PC-9 (cell line): Measurements from ENCODE around the gene ACER2. TPM values are rescaled to one million over a fixed set of nuclear protein-coding genes. Genes with fewer than 3 reads are reported as not detected.

Source experiments
- BruUV-seq: library from RNA; stranded (reverse); fragments of 400-500 nt; replicated peaks from 2 replicates; lab custom pipeline; 2021; lab: Mats Ljungman, UMichigan
- CTCF ChIA-PET: fragments of 300-600 bp; sonication (Branson Sonifier 250); formaldehyde crosslinking; loops from one replicate; lab custom pipeline; 2022; ENCODE audit warnings: antibody characterized with exemption; lab: Charles Lee
- POLR2A ChIA-PET: fragments of 300-600 bp; sonication (Branson Sonifier 250); formaldehyde crosslinking; loops from one replicate; lab custom pipeline; 2022; ENCODE audit warnings: antibody characterized with exemption; ENCODE audit not compliant: unreplicated experiment; lab: Charles Lee
- DNase-seq, 2 experiments: peaks; one replicate each; pipeline versions ENCODE4 v3.0.0 to v3.0.0-alpha.2; 2015 to 2022; ENCODE audit warnings: mixed read lengths in 1 of 2
- H2AFZ ChIP-seq: fragments of 200-600 bp; sonication (generic); 2 replicates; pipeline ENCODE4 v1.8.1; 2017; ENCODE audit warnings: antibody characterized with exemption
- H3F3A ChIP-seq: fragments of 200-600 bp; sonication (generic); 2 replicates; pipeline ENCODE4 v1.8.1; 2017; ENCODE audit warnings: antibody characterized with exemption, mild to moderate bottlenecking, low read depth; ENCODE audit not compliant: insufficient read depth
- H3K27ac ChIP-seq: fragments of 200-600 bp; sonication (generic); 2 replicates; pipeline ENCODE4 v1.6.1; 2016; ENCODE audit warnings: mixed run types
- H3K27me3 ChIP-seq: fragments of 200-600 bp; sonication (generic); 2 replicates; pipeline ENCODE4 v1.6.1; 2016; ENCODE audit warnings: low read depth, mixed run types; ENCODE audit not compliant: insufficient read depth
- H3K36me3 ChIP-seq: fragments of 200-600 bp; sonication (generic); 2 replicates; pipeline ENCODE4 v1.6.1; 2016; ENCODE audit warnings: low read depth, mixed run types
- H3K4me1 ChIP-seq: fragments of 200-600 bp; sonication (generic); replicated peaks from 2 replicates; pipeline ENCODE4 v1.6.1; 2016; ENCODE audit warnings: mixed run types; ENCODE audit not compliant: insufficient read depth
- H3K4me2 ChIP-seq: fragments of 200-600 bp; sonication (generic); 2 replicates; pipeline ENCODE4 v1.6.1; 2017; ENCODE audit warnings: mixed run types
- H3K4me3 ChIP-seq: fragments of 200-600 bp; sonication (generic); 2 replicates; pipeline ENCODE4 v1.6.1; 2016; ENCODE audit warnings: mixed run types
- H3K79me2 ChIP-seq: fragments of 200-600 bp; sonication (generic); 2 replicates; pipeline ENCODE4 v1.6.1; 2017; ENCODE audit warnings: low read depth, mixed run types
- H3K9me2 ChIP-seq: fragments of 200-600 bp; sonication (generic); 2 replicates; pipeline ENCODE4 v1.8.1; 2017; ENCODE audit warnings: mild to moderate bottlenecking; ENCODE audit not compliant: insufficient read depth
- H3K9me3 ChIP-seq: fragments of 200-600 bp; sonication (generic); 2 replicates; pipeline ENCODE4 v1.8.1; 2016; ENCODE audit warnings: low read depth; ENCODE audit not compliant: insufficient read depth
- H4K20me1 ChIP-seq: fragments of 200-600 bp; sonication (generic); 2 replicates; pipeline ENCODE4 v1.8.1; 2017; ENCODE audit not compliant: insufficient read depth
- EZH2 ChIP-seq: fragments of 200-600 bp; sonication (generic); IDR thresholded peaks from 2 replicates; pipeline ENCODE4 v1.8.0; 2017; ENCODE audit warnings: antibody characterized with exemption, low read depth
- intact Hi-C: fragments of 100-400 bp; cut with micrococcal nuclease; formaldehyde crosslinking; loops from one replicate; pipeline ENCODE4 v1.10.0; 2022; ENCODE audit not compliant: unreplicated experiment
- total RNA-seq: library from RNA; stranded (reverse); gene quantifications from 2 replicates; pipeline ENCODE4 v1.2.3, GENCODE V29; 2021
- TF ChIP-seq, protein P1 (sequence below): fragments of 200-600 bp; sonication (generic); conservative IDR thresholded peaks from 2 replicates; pipeline ENCODE4 v1.6.1; 2017; ENCODE audit warnings: mixed run types, antibody characterized with exemption, mild to moderate bottlenecking, moderate library complexity

The ACER2 gene
- total RNA-seq, 1 experiment from 2014 or later, result 4.3 TPM

DNA sequence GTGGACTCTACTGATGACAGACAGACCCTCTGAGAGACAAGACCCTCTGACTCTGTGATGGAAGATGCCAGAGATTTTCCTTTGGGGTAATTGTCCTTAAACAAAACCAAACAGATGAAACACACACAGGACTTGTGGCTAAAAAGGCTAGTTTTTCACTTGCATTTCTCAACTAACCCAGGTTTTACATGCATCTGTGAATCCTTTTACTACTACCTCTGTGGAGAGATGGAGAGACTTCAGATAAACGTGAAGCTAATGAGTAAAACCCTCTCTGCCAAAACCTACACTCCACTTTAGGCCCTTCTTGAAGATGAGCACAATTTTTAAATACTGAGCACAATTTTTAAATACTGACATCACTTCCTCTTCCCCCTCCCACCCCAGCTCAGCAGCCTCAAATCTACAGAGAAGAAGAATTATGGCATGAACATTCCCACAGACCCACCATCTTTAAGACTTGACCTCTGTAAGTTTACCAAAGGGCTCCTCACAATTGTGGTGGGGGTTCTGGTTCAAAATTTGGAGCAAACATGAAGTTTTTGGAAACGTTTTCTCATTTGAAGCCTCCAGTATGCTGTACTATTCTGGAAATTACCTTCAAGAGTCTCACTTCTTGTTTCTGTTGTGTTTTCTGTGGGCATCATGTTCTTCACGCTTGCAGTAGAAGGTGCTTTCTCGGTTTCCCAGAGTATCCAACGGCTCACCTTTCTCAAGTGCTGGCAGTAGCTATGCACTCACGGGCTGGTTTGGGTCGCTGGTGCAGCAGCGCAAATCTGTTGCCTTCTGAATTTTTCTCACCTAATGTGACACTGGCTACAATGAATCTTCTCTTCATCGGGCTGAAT is 42.7 kb downstream of the ACER2 start:
- POLR2A ChIA-PET, result no interaction called here
- intact Hi-C loops, result loop anchor here (10.0 kb wide), 1 partner anchor 1917 kb away; no protein-coding TSS in a partner anchor

GRCh38 chr9:19456426-19456825 is 47.6 kb downstream of the ACER2 start:
- Histone ChIP-seq H3K9me3 (no peaks in the 10 kb centered on the region), H3K79me2 (no peaks in the 10 kb centered on the region), H2AFZ (no peak overlapping the region), H3F3A (no peaks in the 10 kb centered on the region), H3K4me1 (no peaks in the 10 kb centered on the region), H3K27ac (no peak overlapping the region), H4K20me1 (no peaks in the 10 kb centered on the region), H3K4me3 (no peak overlapping the region), H3K4me2 (no peak overlapping the region), H3K36me3 (no peaks in the 10 kb centered on the region), H3K9me2 (no peaks in the 10 kb centered on the region), H3K27me3 (no peaks in the 10 kb centered on the region)
- TF ChIP-seq, protein P1, sequence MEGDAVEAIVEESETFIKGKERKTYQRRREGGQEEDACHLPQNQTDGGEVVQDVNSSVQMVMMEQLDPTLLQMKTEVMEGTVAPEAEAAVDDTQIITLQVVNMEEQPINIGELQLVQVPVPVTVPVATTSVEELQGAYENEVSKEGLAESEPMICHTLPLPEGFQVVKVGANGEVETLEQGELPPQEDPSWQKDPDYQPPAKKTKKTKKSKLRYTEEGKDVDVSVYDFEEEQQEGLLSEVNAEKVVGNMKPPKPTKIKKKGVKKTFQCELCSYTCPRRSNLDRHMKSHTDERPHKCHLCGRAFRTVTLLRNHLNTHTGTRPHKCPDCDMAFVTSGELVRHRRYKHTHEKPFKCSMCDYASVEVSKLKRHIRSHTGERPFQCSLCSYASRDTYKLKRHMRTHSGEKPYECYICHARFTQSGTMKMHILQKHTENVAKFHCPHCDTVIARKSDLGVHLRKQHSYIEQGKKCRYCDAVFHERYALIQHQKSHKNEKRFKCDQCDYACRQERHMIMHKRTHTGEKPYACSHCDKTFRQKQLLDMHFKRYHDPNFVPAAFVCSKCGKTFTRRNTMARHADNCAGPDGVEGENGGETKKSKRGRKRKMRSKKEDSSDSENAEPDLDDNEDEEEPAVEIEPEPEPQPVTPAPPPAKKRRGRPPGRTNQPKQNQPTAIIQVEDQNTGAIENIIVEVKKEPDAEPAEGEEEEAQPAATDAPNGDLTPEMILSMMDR, result no peak
- intact Hi-C loops, result loop anchor here (2.0 to 10.0 kb wide), 3 partner anchors 282 to 1922 kb away; partner anchors contain the start of gene RRAGA
- CTCF ChIA-PET, result no interaction called here
- no TSS peak for BruUV-seq
- POLR2A ChIA-PET, result interaction anchor here (0.7 kb wide), 1 partner anchor 20 kb away, joined by 3 read pairs; no protein-coding TSS in a partner anchor
- DNase-seq, result no peak

More for the DNA sequence above, 42.7 kb downstream of the ACER2 start:
- H4K20me1 ChIP-seq, result no peaks in the 10 kb centered on the region
- no peaks in the 10 kb centered on the region for H3K9me2 ChIP-seq
- DNase-seq, result no peak
- no peaks in the 10 kb centered on the region for H3K79me2 ChIP-seq
- no peaks in the 10 kb centered on the region for H3K36me3 ChIP-seq
- CTCF ChIA-PET, result no interaction called here
- H3K4me2 ChIP-seq, result no peak overlapping the region
- no peaks in the 10 kb centered on the region for H3K27me3 ChIP-seq
- no peak overlapping the region for H3K4me3 ChIP-seq
- no peak overlapping the region for H3K27ac ChIP-seq
- no peaks in the 10 kb centered on the region for H3F3A ChIP-seq
- no peak for TF ChIP-seq EZH2
- TF ChIP-seq, protein P1, result no peak
- no peaks in the 10 kb centered on the region for H3K9me3 ChIP-seq
- BruUV-seq, result no TSS peak
- H2AFZ ChIP-seq, result no peak overlapping the region
- no peaks in the 10 kb centered on the region for H3K4me1 ChIP-seq

- intact Hi-C loops, result loop anchor here (1.0 to 10.0 kb wide), 4 partner anchors 77 to 1922 kb away; partner anchors contain the start of genes RPS6 and RRAGA
- Histone ChIP-seq H3K4me2 (no peak overlapping the region), H3K27me3 (no peaks in the 10 kb centered on the region), H4K20me1 (no peaks in the 10 kb centered on the region), H3K27ac (no peak overlapping the region), H3K9me2 (no peaks in the 10 kb centered on the region), H3K79me2 (no peaks in the 10 kb centered on the region), H3K36me3 (no peaks in the 10 kb centered on the region), H2AFZ (no peak overlapping the region), H3K4me3 (no peak overlapping the region), H3K9me3 (no peaks in the 10 kb centered on the region), H3K4me1 (no peaks in the 10 kb centered on the region), H3F3A (no peaks in the 10 kb centered on the region)
- BruUV-seq, result no TSS peak
- TF ChIP-seq EZH2, result no peak
- TF ChIP-seq, protein P1, result peak; percentile 83
- ChIA-PET CTCF (interaction anchor here (1.2 kb wide), 1 partner anchor 633 kb away, joined by 6 read pairs; no protein-coding TSS in a partner anchor), POLR2A (interaction anchor here (0.7 kb wide), 1 partner anchor 21 kb away, joined by 3 read pairs; no protein-coding TSS in a partner anchor)
- DNase-seq, result peak; percentile 45 to 59
Measured at GRCh38 chr9:19456996-19457692, 48.3 kb downstream of the ACER2 start.
